HG03342 (cell line): Measurements from ENCODE around the gene CDX2.

ENCODE experiments used
- ATAC-seq: cut with Tn5 transposase; IDR thresholded peaks from one replicate; pipeline ENCODE4 v1.9.1; 2021; ENCODE audit warnings: mild to moderate bottlenecking, moderate library complexity; ENCODE audit not compliant: unreplicated experiment

CDX2 gene

DNA sequence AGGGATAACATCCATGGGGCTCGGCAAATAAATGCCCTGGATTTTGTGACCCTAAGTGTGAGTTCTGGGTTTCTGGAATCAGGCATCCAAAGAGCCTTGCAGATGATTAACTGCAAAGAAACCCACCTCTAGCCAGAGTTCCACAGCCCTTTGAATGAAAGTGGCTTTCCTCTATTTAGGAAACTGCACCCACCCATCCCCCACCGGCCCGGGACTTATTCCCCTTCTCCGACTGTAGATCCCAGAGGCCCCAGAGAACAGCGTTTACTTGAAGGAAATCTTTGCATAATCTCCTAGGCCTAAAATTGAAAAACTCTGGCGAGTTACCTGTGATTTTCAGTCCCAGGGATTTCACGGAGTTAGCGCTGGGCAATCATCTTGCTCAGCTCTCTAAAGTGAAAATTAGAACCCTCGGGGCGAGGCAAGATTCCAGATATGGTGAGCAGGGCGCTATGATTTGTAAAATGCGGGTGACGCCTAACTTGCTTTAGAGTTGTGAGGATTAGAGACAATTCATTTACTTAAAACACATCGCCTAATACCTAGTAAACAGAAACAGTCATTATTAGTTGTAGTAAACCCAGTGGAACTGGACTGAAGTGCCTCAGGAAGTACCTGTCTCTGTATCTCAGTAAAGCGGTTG, 10.0 kb upstream of the CDX2 start:
- ATAC-seq = no peak

- no peak for ATAC-seq
Observed at GRCh38 chr13:27978301-27978968, 9.3 kb upstream of the CDX2 start.

DNA sequence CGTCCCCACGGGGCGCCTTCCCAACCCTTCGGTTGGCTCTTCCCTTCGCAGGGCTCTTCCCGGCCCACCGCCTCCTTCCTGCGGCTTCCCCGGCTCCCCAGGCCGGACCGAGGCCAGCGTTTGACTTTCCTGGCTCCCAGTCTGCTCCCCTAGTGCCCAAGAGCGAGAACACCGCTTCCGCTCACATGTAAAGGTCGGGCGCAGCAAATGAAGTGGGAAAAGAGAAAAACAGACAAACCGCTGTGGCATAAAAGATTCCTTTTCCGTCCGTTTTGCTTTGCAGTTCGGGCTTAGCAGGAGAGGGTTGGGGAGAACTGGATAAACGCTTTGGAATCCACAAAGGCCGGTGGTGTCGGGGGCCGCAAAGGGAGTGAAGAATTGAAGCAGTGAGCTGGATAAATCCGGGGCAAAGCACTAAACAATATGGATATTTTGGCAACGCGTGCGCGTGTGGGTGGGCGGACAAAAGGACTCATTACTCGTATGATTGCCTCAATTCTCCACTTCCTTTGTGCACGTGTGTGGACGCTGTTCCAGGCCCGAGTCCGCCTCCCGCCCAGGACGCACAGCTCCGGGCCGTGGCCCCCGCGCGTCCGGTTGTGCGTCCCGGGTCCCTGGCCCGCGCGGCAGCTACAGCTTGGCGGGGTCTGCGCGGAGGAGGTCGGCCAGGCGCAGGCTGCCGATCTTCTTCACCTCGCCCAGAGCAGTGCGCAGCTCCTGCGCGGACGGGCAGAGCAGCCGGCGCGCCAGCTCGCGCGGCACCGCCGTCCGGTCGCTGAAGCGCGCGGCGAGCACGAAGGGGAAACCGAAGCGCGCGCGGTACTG, 8.6 kb upstream of the CDX2 start:
- ATAC-seq = no peak

- ATAC-seq = no peak
Observed at GRCh38 chr13:27976362-27977091, 7.4 kb upstream of the CDX2 start.

- ATAC-seq = no peak
Observed at GRCh38 chr13:27975564-27976361, 6.6 kb upstream of the CDX2 start.

GRCh38 chr13:27973961-27974662, 5.0 kb upstream of the CDX2 start:
- ATAC-seq = no peak

DNA sequence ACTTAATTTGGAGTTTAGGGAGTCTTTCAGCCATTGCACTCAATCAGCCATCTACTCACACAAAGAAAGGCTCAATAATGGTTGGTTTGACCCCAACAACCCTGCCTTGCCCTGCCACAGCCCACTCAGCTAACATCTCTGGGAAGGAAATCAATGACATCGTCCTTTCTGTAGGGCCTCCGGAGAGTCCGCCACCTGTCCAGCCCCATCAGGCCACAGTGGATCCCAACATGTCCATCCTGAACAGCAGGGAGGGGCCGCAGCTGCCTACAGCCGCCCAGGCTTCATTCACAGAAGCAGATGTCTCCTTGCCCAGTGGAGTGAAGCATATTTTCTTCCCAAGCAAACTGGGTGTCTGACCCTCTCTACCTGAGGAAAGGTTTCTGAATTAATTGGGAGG, 4.2 kb upstream of the CDX2 start:
- ATAC-seq = no peak

DNA sequence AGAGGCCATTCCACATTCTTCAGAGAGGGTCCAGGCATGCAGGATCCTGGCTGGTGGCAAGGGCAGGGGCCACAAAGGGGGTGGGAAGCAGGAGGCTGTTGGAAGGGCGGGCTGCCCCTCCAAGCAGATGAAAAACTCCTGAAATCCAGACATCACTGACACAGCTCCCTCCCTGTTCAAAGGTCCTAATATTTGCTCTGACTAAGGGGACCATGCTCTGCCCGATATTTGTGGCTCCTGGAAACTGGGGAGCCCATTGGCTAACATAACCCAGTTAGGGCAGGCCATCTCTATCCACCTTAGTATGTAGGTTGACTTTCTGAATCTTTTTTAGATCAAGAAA, 3.3 kb upstream of the CDX2 start:
- no peak for ATAC-seq

DNA sequence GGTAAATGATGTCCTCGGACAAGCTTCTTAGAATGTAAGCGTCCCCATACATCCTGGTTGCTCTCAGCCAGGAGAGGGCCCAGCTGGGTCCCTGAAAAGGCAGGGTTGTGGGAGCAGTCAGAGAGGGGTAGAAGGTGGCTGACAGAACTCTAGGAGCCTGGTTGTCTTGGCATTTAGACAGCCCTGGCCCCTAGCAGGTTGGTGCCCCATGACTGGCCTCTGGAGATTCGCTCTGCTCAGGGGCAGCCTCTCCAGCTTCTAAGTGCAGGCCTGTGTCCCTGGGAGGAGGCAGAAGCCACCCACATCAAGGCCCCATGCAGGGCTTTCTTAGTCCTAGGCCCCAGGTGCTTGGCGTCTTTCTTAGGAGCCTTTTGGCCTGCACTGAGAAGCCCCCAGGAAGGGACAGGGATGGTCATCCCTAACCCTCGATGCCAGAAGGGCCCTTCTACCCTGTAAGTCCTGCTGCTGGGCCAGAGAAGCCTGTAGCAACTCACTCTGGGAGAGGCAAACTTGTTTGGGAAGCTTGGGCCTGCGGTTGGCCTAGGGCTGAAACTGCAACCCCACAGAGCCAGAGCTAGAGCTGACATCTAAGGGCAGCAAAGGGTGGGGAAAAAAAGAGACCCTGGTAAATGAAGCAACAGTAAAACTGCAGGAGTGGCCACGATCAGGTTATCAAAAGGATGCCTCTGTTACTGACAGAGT, 2.8 kb upstream of the CDX2 start:
- ATAC-seq = no peak

DNA sequence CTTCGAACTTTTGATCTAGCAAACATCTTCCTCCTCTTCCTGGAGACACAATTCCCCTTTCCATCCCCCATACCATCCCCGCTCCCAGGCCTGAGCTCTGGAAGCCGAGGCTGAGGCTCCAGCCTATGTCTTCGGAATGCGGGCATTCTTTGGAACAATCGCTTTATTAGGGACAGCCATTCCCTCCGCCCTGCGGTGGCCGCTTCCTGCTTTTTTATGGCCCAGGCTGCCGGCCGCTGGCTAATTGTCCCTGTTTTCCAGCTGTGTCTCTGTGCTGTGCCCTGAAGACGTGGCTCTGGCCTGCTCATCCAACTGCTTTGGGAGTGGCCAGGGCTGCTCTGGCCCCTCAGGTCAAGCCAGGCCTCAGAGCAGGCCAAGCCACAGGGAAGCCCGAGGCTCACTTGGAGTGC, 2.1 kb upstream of the CDX2 start:
- no peak for ATAC-seq

DNA sequence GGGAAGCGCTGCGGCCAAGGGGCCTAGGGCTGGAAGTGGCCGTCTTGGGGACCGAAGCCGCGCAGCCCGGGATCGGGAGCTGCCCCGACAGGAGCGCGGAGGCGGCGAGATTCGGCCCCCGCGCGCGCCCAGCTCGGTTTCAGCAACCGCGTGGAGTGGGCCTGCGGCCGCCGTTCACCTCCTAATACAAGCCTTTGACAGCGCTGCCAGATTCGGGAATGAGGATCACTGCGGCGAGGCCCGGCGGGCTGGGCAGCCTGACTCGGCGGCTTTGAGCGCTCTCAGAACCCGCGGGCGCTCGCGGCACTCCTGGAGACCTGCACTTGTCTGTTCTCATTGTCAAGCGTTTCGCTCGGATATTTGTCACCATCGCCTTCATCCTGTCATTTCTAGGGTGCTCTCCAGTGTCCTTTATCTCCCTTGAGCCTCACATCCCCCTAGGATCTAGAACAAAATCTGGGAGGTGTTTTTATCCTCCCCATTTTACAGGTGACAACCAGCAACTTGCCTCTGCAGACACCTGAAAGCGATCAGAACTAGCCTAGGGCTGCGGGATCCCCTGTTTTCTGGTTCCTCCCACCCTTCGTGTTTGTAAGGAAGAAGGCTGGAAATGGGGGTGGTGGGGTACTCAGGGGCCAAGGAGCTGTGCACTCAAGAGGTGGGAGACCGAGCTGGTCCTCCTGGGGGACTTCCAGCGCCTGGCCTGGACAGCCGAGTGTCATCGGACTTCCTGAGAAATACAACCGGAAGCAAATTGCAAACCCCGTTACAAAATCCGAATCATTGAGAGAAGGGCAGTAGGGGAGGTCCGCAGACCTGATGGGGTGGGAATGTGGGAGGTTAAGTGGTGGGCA, 1.5 kb upstream of the CDX2 start:
- ATAC-seq = no peak

GRCh38 chr13:27969866-27970229, 733 bp upstream of the CDX2 start:
- no peak for ATAC-seq

DNA sequence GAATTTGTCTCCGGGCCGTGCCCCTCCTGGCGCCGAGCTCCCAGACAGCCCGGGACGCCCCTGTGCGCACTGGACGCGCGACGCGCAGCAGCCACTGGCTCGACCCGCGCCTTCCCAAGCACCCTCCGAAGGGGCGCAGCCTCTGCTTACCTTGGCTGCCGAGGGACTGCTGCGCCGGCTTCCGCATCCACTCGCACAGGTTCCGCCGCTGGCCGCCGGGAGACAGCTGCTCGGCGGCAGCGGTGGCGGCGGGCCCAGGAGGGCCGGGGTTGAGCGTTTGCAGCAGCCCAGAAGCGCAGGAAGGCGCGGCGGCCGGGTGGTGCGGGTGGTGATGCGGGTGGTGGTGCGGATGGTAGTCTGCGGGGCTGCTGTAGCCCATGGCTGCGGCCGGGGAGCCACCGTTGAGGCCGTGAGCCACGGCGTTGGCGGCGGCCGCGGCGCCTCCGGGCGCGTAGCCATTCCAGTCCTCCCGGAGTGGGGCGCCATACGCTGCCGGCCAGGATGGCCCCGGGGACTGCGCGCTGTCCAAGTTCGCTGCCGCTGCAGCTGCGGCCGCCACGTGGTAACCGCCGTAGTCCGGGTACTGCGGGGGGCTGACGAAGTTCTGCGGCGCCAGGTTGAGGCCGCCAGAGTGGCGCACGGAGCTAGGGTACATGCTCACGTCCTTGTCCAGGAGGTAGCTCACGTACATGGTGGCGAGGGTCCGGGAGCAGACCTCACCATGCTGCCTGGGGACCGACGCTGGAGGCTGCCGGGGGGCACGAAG, 616 bp downstream of the CDX2 start:
- ATAC-seq = no peak

DNA sequence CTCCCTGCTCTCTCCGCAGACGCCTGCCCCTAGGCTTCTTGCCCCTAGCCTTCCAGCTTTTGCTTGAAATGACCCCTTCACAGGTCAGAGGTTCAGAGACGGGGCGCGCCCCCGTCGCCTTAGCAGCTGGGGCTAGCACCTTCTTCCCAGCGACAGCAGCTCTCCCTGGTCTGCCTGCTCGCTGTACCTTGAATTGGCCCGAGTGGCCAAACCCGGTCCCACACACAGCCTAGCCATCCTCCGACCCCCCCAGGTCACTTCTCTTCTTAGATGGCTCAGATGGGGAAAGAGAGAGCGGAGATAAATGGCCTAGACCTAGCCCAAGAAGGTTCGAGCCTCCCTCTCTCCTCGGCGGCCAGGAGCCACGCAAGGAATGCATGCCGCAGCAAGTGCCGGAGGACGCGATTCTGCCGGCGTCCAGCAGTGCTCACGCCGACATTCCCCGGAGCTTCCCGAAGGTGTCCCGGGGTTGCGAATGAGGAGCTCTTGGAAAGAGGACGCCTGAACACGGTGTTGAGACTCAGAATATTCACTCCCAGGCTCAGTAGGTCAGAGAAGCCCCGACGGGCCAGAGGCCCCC, 1.3 kb downstream of the CDX2 start:
- ATAC-seq = no peak

GRCh38 chr13:27967203-27967735, 1.8 kb downstream of the CDX2 start:
- ATAC-seq = no peak

- ATAC-seq = no peak
Observed at GRCh38 chr13:27966641-27967202, 2.4 kb downstream of the CDX2 start.
